SK-N-SH (cell line): ENCODE data around the gene GAMT.

Source experiments
- EZH2phosphoT487 ChIP-seq: fragments of 200-600 bp; sonication (generic); IDR thresholded peaks from 2 replicates; pipeline ENCODE4 v1.6.1; 2017; ENCODE audit warnings: low read depth, mixed run types, mild to moderate bottlenecking, antibody characterized with exemption, moderate library complexity, borderline replicate concordance
- GABPA ChIP-seq: IDR thresholded peaks from 2 replicates; pipeline ENCODE4 v1.4.0; 2012; ENCODE audit warnings: low read depth, mild to moderate bottlenecking
- JUND ChIP-seq: IDR thresholded peaks from 2 replicates; pipeline ENCODE4 v1.4.0; 2012
- MXI1 ChIP-seq: IDR thresholded peaks from 2 replicates; pipeline ENCODE4 v1.6.1; 2012; ENCODE audit warnings: mild to moderate bottlenecking, low read depth, low read length, improper control_type of control experiment
- NRF1 ChIP-seq: IDR thresholded peaks from 2 replicates; pipeline ENCODE4 v1.6.1; 2012; ENCODE audit warnings: low read depth, mild to moderate bottlenecking, low read length
- POLR2AphosphoS5 ChIP-seq: IDR thresholded peaks from 2 replicates; pipeline ENCODE4 v1.6.1; 2012; ENCODE audit warnings: low read depth, low read length
- REST ChIP-seq: IDR thresholded peaks from 2 replicates; pipeline ENCODE4 v1.6.1; 2012; ENCODE audit warnings: mild to moderate bottlenecking, low read depth, low read length, moderate library complexity
- RFX5 ChIP-seq: IDR thresholded peaks from 2 replicates; pipeline ENCODE4 v1.6.1; 2012; ENCODE audit warnings: mild to moderate bottlenecking, improper control_type of control experiment, low read length
- TAF1 ChIP-seq: IDR thresholded peaks from 2 replicates; pipeline ENCODE4 v1.6.1; 2012; ENCODE audit warnings: low read depth, mild to moderate bottlenecking, low read length, moderate library complexity, borderline replicate concordance
- TF ChIP-seq, protein P1 (sequence below): IDR thresholded peaks from 2 replicates; pipeline ENCODE4 v1.4.0; 2012; ENCODE audit warnings: low read depth
- TF ChIP-seq, protein P2 (sequence below): fragments of 200-600 bp; sonication (generic); IDR thresholded peaks from 2 replicates; pipeline ENCODE4 v1.6.1; 2017; ENCODE audit warnings: antibody characterized with exemption, mild to moderate bottlenecking, moderate library complexity
- TF ChIP-seq, protein P3 (sequence below): fragments of 150-350 bp; IDR thresholded peaks from 2 replicates; pipeline ENCODE4 v1.6.1; 2017; ENCODE audit warnings: antibody characterized with exemption, low read length, low read depth, borderline replicate concordance

DNA sequence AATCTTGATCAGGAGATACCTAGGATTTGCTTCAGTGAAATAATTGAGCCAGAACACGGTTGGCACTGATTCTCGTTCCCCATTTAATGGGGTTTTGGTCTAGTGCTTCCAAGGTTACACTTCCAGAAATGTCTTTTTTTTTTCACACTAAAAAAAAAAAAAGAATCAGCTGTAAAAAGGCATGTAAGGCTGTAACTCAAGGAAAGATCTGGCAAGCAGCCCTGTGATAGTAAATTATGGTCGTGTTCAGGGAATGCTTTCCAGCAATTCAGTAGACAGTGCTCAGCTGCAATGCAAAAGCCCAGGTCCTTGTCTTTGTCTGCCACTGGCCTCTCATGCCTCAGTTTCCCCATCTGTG is 44.9 kb downstream of the GAMT start:
- TF ChIP-seq EZH2phosphoT487: no peak
- TF ChIP-seq NRF1: no peak
- TF ChIP-seq, protein P1, sequence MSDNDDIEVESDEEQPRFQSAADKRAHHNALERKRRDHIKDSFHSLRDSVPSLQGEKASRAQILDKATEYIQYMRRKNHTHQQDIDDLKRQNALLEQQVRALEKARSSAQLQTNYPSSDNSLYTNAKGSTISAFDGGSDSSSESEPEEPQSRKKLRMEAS: no peak
- TF ChIP-seq, protein P2, sequence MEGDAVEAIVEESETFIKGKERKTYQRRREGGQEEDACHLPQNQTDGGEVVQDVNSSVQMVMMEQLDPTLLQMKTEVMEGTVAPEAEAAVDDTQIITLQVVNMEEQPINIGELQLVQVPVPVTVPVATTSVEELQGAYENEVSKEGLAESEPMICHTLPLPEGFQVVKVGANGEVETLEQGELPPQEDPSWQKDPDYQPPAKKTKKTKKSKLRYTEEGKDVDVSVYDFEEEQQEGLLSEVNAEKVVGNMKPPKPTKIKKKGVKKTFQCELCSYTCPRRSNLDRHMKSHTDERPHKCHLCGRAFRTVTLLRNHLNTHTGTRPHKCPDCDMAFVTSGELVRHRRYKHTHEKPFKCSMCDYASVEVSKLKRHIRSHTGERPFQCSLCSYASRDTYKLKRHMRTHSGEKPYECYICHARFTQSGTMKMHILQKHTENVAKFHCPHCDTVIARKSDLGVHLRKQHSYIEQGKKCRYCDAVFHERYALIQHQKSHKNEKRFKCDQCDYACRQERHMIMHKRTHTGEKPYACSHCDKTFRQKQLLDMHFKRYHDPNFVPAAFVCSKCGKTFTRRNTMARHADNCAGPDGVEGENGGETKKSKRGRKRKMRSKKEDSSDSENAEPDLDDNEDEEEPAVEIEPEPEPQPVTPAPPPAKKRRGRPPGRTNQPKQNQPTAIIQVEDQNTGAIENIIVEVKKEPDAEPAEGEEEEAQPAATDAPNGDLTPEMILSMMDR: no peak
- TF ChIP-seq RFX5: no peak
- no peak for TF ChIP-seq MXI1
- no peak for TF ChIP-seq TAF1
- TF ChIP-seq, protein P3, sequence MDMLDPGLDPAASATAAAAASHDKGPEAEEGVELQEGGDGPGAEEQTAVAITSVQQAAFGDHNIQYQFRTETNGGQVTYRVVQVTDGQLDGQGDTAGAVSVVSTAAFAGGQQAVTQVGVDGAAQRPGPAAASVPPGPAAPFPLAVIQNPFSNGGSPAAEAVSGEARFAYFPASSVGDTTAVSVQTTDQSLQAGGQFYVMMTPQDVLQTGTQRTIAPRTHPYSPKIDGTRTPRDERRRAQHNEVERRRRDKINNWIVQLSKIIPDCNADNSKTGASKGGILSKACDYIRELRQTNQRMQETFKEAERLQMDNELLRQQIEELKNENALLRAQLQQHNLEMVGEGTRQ: no peak
- TF ChIP-seq POLR2AphosphoS5: no peak
- TF ChIP-seq GABPA: no peak
- TF ChIP-seq JUND: no peak
- no peak for TF ChIP-seq REST
